GM18870 (cell line): ENCODE measurements around the gene PYY.
"Not testable (repeated sequence)": the region's sequence is repeated elsewhere in the genome, so short reads cannot be mapped to it uniquely, and the experiment has no call there.

Experiments
- ATAC-seq: cut with Tn5 transposase; IDR thresholded peaks from one replicate; pipeline ENCODE4 v1.9.1; 2021; ENCODE audit warnings: moderate library complexity; ENCODE audit not compliant: unreplicated experiment

PYY gene

GRCh38 chr17:43979011-43979410, 25.3 kb upstream of the PYY start:
- no peak for ATAC-seq

- no peak for ATAC-seq
Measured at GRCh38 chr17:43978078-43978477, 24.3 kb upstream of the PYY start.

GRCh38 chr17:43976963-43977837, 23.5 kb upstream of the PYY start:
- no peak for ATAC-seq

DNA sequence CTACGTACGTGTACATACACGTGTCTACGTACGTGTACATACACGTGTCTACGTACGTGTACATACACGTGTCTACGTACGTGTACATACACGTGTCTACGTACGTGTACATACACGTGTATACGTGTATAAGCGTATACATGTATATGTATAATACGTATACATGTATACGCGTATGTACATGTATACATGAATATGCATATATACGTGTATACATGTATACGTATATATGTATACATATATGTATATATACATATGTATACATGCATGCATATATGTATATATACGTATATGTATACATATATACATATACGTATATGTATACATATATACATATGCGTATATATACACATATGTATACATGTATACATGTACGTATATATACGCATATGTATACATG, 22.2 kb upstream of the PYY start:
- no peak for ATAC-seq

- ATAC-seq: no peak
Measured at GRCh38 chr17:43974382-43975266, 20.9 kb upstream of the PYY start.

DNA sequence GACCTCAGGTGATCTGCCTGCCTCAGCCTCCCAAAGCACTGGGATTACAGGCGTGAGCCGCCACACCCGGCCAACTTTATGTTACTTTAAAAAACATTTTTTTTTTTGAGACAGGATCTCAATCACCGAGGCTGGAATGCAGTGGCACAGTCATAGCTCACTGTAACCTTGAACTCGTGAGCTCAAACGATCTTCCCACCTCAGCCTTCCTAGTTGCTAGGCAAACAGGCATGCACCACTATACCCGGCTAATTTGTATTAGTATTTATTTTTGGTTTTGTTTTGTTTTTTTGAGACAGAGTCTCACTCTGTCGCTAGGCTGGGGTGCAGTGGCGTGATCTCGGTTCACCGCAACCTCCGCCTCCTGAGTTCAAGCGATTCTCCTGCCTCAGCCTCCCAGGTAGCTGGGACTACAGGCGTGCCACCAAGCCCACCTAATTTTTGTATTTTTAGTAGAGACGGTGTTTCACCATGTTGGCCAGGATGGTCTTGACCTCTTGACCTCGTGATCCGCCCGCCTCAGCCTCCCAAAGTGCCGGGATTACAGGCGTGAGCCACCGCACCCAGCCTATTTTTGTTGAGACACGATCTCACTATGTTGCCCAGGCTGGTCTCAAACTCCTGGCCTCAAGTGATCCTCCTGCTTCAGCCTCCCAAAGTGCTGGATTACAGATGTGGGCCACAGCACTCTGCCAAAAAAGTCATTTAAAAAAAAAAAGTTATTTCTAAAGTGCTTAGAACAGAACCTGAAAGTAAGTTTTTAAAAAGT, 18.9 kb upstream of the PYY start:
- not testable (repeated sequence) for ATAC-seq

- not testable (repeated sequence) for ATAC-seq
Measured at GRCh38 chr17:43971436-43971835, 17.7 kb upstream of the PYY start.

- ATAC-seq: no peak
Measured at GRCh38 chr17:43970366-43970765, 16.6 kb upstream of the PYY start.

DNA sequence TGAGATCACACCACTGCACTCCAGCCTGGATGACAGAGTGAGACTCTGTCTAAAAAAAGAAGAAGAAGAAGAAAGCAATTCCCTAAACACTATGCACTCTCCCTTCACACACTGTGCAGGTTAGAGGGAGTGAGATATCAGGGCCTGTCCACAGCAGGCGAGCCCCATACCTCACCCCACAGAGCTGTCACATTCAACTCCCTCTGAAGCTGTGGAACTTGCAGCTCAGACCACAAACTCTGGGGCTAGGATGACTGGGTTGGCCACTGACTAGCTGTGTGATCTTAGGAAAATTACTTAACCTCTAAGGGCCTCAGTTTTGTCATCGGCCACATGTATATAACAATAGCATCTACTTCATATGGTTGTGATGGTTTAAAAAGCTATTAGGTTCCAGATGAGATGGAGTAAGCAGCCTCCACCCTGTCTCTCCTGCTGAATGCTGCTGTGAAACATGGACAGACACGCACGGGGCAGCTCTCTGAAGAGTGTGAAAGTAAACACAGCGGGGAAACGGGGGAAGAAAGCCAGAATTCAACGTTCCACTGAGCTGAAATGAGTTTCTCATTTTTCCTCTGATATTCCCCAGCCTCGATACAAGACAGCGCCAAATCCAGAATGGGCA, 13.6 kb upstream of the PYY start:
- no peak for ATAC-seq

- no peak for ATAC-seq
Measured at GRCh38 chr17:43966276-43966675, 12.5 kb upstream of the PYY start.

GRCh38 chr17:43962479-43962878, 8.7 kb upstream of the PYY start:
- no peak for ATAC-seq

DNA sequence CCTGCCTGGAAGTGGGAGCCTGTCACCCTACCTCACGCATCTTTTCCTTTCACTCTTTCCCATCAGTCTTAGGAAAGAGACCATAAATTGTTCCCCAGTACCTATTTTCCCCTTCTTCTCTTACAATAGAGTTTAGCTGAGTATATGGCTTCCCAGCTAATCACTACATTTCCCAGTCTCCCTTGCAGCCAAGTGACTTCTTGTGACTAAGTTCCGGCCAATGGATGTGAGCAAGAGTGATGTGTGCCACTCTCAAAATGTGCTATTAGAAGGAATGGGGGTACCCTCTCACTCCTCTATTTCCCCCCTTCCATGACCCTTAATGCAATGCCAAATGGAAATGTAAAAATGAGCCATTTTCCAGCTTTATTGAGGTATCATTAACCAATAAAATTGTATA, 8.2 kb upstream of the PYY start:
- ATAC-seq: no peak

GRCh38 chr17:43961292-43961691, 7.6 kb upstream of the PYY start:
- not testable (repeated sequence) for ATAC-seq

GRCh38 chr17:43958748-43959352, 5.1 kb upstream of the PYY start:
- ATAC-seq: no peak

- ATAC-seq: no peak
Measured at GRCh38 chr17:43956222-43956621, 2.5 kb upstream of the PYY start.

GRCh38 chr17:43952724-43953666, 745 bp downstream of the PYY start:
- ATAC-seq: no peak

GRCh38 chr17:43952351-43952723, 1.4 kb downstream of the PYY start:
- ATAC-seq: no peak

GRCh38 chr17:43951750-43952149, 2.0 kb downstream of the PYY start:
- no peak for ATAC-seq

GRCh38 chr17:43950554-43950953, 3.2 kb downstream of the PYY start:
- ATAC-seq: no peak
